Left renal pelvis (tissue), 4 donors: Measurements from ENCODE around the gene PLEKHM2. TPM values are rescaled to one million over a fixed set of nuclear protein-coding genes. Genes with fewer than 3 reads are reported as not detected.

Source experiments
- DNase-seq, 4 donors: peaks; one replicate each; pipeline ENCODE4 v3.0.0-alpha.2; 2013; ENCODE audit warnings: low read depth in 4 of 4, low spot score in 3 of 4
- polyA plus RNA-seq, 4 donors: library from polyadenylated mRNA; unstranded; fragments of 120-200 nt; gene quantifications; one replicate each; pipeline ENCODE4 v1.2.1, GENCODE V29; 2013; ENCODE audit not compliant: insufficient read length in 4 of 4

Gene PLEKHM2
- polyA plus RNA-seq, 4 donors: 43.0 to 45.6 (median 44.4) TPM

GRCh38 chr1:15722836-15723532, 38.9 kb downstream of the PLEKHM2 start:
- DNase-seq: no peak

- DNase-seq: no peak
Measured at GRCh38 chr1:15723631-15724246, 39.6 kb downstream of the PLEKHM2 start.

GRCh38 chr1:15724949-15725880, 41.1 kb downstream of the PLEKHM2 start:
- no peak for DNase-seq

GRCh38 chr1:15726508-15726907, 42.4 kb downstream of the PLEKHM2 start:
- DNase-seq: no peak

- DNase-seq: no peak
Measured at GRCh38 chr1:15727021-15727420, 42.9 kb downstream of the PLEKHM2 start.

- no peak for DNase-seq
Measured at GRCh38 chr1:15727424-15727823, 43.3 kb downstream of the PLEKHM2 start.

GRCh38 chr1:15727866-15728534, 43.9 kb downstream of the PLEKHM2 start:
- DNase-seq: no peak

- DNase-seq: no peak
Measured at GRCh38 chr1:15728937-15729657, 45.0 kb downstream of the PLEKHM2 start.

- no peak for DNase-seq
Measured at GRCh38 chr1:15730423-15730822, 46.3 kb downstream of the PLEKHM2 start.

GRCh38 chr1:15730936-15731335, 46.8 kb downstream of the PLEKHM2 start:
- no peak for DNase-seq

- DNase-seq: no peak
Measured at GRCh38 chr1:15731735-15732685, 47.9 kb downstream of the PLEKHM2 start.

GRCh38 chr1:15732686-15733081, 48.6 kb downstream of the PLEKHM2 start:
- DNase-seq: no peak

- no peak for DNase-seq
Measured at GRCh38 chr1:15733218-15733725, 49.2 kb downstream of the PLEKHM2 start.

GRCh38 chr1:15733726-15734226, 49.7 kb downstream of the PLEKHM2 start:
- no peak for DNase-seq

GRCh38 chr1:15734296-15734695, 50.2 kb downstream of the PLEKHM2 start:
- no peak for DNase-seq

GRCh38 chr1:15734901-15735300, 50.8 kb downstream of the PLEKHM2 start:
- no peak for DNase-seq

GRCh38 chr1:15735304-15736037, 51.4 kb downstream of the PLEKHM2 start:
- DNase-seq: no peak
